Midbrain (tissue), 1 donor: ENCODE results near the gene LDB2.
A peak's percentile ranks its signal among the peaks of the same experiment; 100 is the strongest.

Source experiments
- DNase-seq: peaks from one replicate; lab custom pipeline; 2025; lab: John Stamatoyannopoulos, UW

LDB2 gene

GRCh38 chr4:16802044-16802443 lies 96.4 kb downstream of the LDB2 start:
- DNase-seq, result no peak

- DNase-seq, result no peak
Measured at GRCh38 chr4:16801356-16801755, 97.1 kb downstream of the LDB2 start.

GRCh38 chr4:16794816-16795445 lies 103.5 kb downstream of the LDB2 start:
- peak; percentile 58 for DNase-seq

GRCh38 chr4:16791460-16791859 lies 107.0 kb downstream of the LDB2 start:
- no peak for DNase-seq

- DNase-seq, result no peak
Measured at GRCh38 chr4:16790508-16790907, 107.9 kb downstream of the LDB2 start.

- no peak for DNase-seq
Measured at GRCh38 chr4:16788868-16789267, 109.6 kb downstream of the LDB2 start.

GRCh38 chr4:16785793-16786527 lies 112.5 kb downstream of the LDB2 start:
- DNase-seq, result no peak

- no peak for DNase-seq
Measured at GRCh38 chr4:16783119-16783518, 115.3 kb downstream of the LDB2 start.

GRCh38 chr4:16779028-16779675 lies 119.3 kb downstream of the LDB2 start:
- DNase-seq, result no peak

GRCh38 chr4:16777726-16778125 lies 120.7 kb downstream of the LDB2 start:
- DNase-seq, result no peak

- peak; percentile 19 for DNase-seq
Measured at GRCh38 chr4:16775411-16776154, 122.9 kb downstream of the LDB2 start.

GRCh38 chr4:16772366-16772850 lies 126.0 kb downstream of the LDB2 start:
- DNase-seq, result no peak

GRCh38 chr4:16770710-16771285 lies 127.6 kb downstream of the LDB2 start:
- no peak for DNase-seq

GRCh38 chr4:16767861-16768260 lies 130.6 kb downstream of the LDB2 start:
- no peak for DNase-seq

- no peak for DNase-seq
Measured at GRCh38 chr4:16767251-16767650, 131.2 kb downstream of the LDB2 start.

GRCh38 chr4:16765546-16765945 lies 132.9 kb downstream of the LDB2 start:
- DNase-seq, result no peak

GRCh38 chr4:16764622-16765021 lies 133.8 kb downstream of the LDB2 start:
- DNase-seq, result peak; percentile 26

GRCh38 chr4:16760617-16761363 lies 137.7 kb downstream of the LDB2 start:
- no peak for DNase-seq

GRCh38 chr4:16759931-16760582 lies 138.4 kb downstream of the LDB2 start:
- no peak for DNase-seq

- no peak for DNase-seq
Measured at GRCh38 chr4:16758816-16759215, 139.6 kb downstream of the LDB2 start.

GRCh38 chr4:16758255-16758654 lies 140.2 kb downstream of the LDB2 start:
- DNase-seq, result no peak
